ENCODE data around the gene ANTXR2. TPM values are rescaled to one million over a fixed set of nuclear protein-coding genes. Genes with fewer than 3 reads are reported as not detected.
A peak's percentile ranks its signal among the peaks of the same experiment; 100 is the strongest.

ANTXR2 gene
- total and polyA plus RNA-seq, 2 of the 8 experiments (the other 6 are each of a cell fraction or from before 2014, with no cell fraction given): 1.1 to 7.5 TPM

GRCh38 chr4:79959652-79960051, 113.4 kb downstream of the ANTXR2 start:
- Histone ChIP-seq H2BK120ac (replicated peaks; ENCODE audit: low read depth, low read length) (no peak overlapping the region), H2AK5ac (ENCODE audit: low read depth, low read length) (no peak overlapping the region), H4K91ac (replicated peaks; ENCODE audit: insufficient read length, low read length) (no peak overlapping the region), H3K23me2 (ENCODE audit: low read depth, low read length) (peaks cover 3% of the 10 kb centered on the region), H3K14ac (ENCODE audit: insufficient read length) (no peak overlapping the region), H2BK5ac (ENCODE audit: low read depth, low read length) (no peak overlapping the region), H3K9me3 (ENCODE audit: insufficient read depth in 2 of 2, low read depth in 1 of 2, low read length in 1 of 2) (no peaks in the 10 kb centered on the region), H3K18ac (ENCODE audit: extremely low read depth, low read length) (no peak overlapping the region), H3K9ac (replicated peaks in 1 of 4; ENCODE audit: extremely low read depth in 1 of 4, low read depth in 3 of 4, low read length in 3 of 4) (no peak overlapping the region), H4K20me1 (replicated peaks in 1 of 2; ENCODE audit: control insufficient read depth in 1 of 2, insufficient read depth in 2 of 2, low read length in 2 of 2) (no peaks in the 10 kb centered on the region), H3K27me3 (replicated peaks in 1 of 4; ENCODE audit: control insufficient read depth in 3 of 4, extremely low read depth in 1 of 4, insufficient read depth in 3 of 4, low read length in 3 of 4) (peaks cover 0 to 3% (median 0%) of the 10 kb centered on the region in 4 experiments; a peak in 1 of 7 replicates), H2BK12ac (ENCODE audit: low read depth, low read length) (no peak overlapping the region), H3K79me1 (ENCODE audit: low read depth, low read length) (no peaks in the 10 kb centered on the region), H3K27ac (ENCODE audit: low read depth, low read length) (no peak overlapping the region), H3K4ac (replicated peaks; ENCODE audit: insufficient read length, low read depth, low read length) (no peak overlapping the region), H3K4me2 (ENCODE audit: insufficient read depth in 1 of 2, low read depth in 2 of 2, low read length in 2 of 2) (no peak overlapping the region), H3K4me3 (ENCODE audit: extremely low read depth in 1 of 4, insufficient read depth in 2 of 4, low read depth in 3 of 4, low read length in 4 of 4) (no peak overlapping the region), H3K23ac (ENCODE audit: insufficient read length) (no peak overlapping the region), H4K8ac (ENCODE audit: extremely low read depth, insufficient read depth, low read length) (no peak overlapping the region), H2AFZ (ENCODE audit: low read length) (no peak overlapping the region), H3K79me2 (ENCODE audit: control insufficient read depth in 1 of 2, insufficient read depth in 2 of 2, low read length in 2 of 2) (no peaks in the 10 kb centered on the region), H3K36me3 (ENCODE audit: control insufficient read depth in 2 of 4, insufficient read depth in 4 of 4, low read length in 3 of 4) (no peaks in the 10 kb centered on the region), H2BK20ac (ENCODE audit: low read length) (no peak overlapping the region), H2BK15ac (ENCODE audit: low read length) (no peak overlapping the region), H3K4me1 (replicated peaks in 1 of 4; ENCODE audit: control insufficient read depth in 3 of 4, insufficient read depth in 4 of 4, low read length in 3 of 4) (no peaks in the 10 kb centered on the region), H4K5ac (ENCODE audit: insufficient read length, low read depth, low read length) (no peak overlapping the region), H3K56ac (replicated peaks; ENCODE audit: insufficient read length, low read depth, low read length) (no peak overlapping the region)
- WGBS, 2 experiments (ENCODE audit: extremely low coverage in 1 of 2, insufficient coverage in 1 of 2, insufficient read length in 1 of 2, insufficient replicate concordance in 2 of 2, low coverage in 1 of 2, low lambda C conversion rate in 2 of 2, missing lambda C conversion rate in 1 of 2): 76% methylated on average over 7 of the region's 7 CpGs; no CpG with 5 or more reads in 1 of the 2 experiments
- FAIRE-seq (peak; percentile 42), DNase-seq (ENCODE audit: low read depth in 1 of 2, low spot score in 2 of 2) (no peak)
- CTCF ChIA-PET (ENCODE audit: partially characterized antibody): interaction anchor here (0.8 kb wide), 1 partner anchor 48 kb away, joined by 3 read pairs; no protein-coding TSS in a partner anchor
- no peak for TF ChIP-seq BCL11A (IDR thresholded peaks at IDR 0.05; ENCODE audit: low read depth in 2 of 2, low read length in 2 of 2)
- no peak for TF ChIP-seq RNF2 (IDR thresholded peaks at IDR 0.05; ENCODE audit: borderline replicate concordance, low read depth, low read length, missing control alignments, poor library complexity, severe bottlenecking)
- no peak for TF ChIP-seq KDM1A (IDR thresholded peaks at IDR 0.05; ENCODE audit: borderline replicate concordance, low read length)
- no peak for TF ChIP-seq SIRT6 (IDR thresholded peaks at IDR 0.05; ENCODE audit: low read length)
- TF ChIP-seq GABPA (IDR thresholded peaks at IDR 0.05; ENCODE audit: borderline replicate concordance, insufficient read depth, low read length): no peak
- TF ChIP-seq CBX8 (IDR thresholded peaks at IDR 0.05; ENCODE audit: borderline replicate concordance, low read depth, low read length): no peak
- no peak for TF ChIP-seq HDAC2 (IDR thresholded peaks at IDR 0.05; ENCODE audit: borderline replicate concordance in 1 of 2, low read depth in 2 of 2, low read length in 2 of 2)
- no peak for TF ChIP-seq ATF3 (IDR thresholded peaks at IDR 0.05; ENCODE audit: insufficient read depth, low read depth, low read length)
- no peak for TF ChIP-seq EP300 (IDR thresholded peaks at IDR 0.05; ENCODE audit: borderline replicate concordance in 1 of 2, low read depth in 2 of 2, low read length in 2 of 2)
- POLR2A ChIA-PET (ENCODE audit: partially characterized antibody): no interaction called here

Data from H1 (cell line).